ENCODE results near the gene RPL7L1.
A peak's percentile ranks its signal among the peaks of the same experiment; 100 is the strongest.

RPL7L1 gene

DNA sequence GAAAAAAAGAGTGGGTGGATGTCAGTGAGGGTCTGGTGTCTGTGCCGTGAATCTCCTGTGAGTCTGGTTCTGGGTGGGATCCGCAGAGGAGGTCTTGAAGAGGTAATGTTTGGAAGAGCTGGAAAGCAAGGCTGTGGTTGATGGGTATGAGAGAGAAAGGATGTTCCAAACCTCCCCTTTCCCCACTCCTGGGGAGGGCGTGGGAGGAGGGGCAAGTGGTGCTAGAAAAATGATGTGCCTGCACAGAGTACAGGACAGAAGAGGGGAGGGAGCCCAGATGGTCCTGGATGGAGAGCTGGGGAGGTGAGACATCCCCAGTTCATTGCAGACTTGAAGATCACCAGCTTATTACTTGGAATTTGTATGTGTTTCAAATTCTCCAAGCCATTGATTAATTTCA is 53.0 kb downstream of the RPL7L1 start:
- TF ChIP-seq, protein P1, sequence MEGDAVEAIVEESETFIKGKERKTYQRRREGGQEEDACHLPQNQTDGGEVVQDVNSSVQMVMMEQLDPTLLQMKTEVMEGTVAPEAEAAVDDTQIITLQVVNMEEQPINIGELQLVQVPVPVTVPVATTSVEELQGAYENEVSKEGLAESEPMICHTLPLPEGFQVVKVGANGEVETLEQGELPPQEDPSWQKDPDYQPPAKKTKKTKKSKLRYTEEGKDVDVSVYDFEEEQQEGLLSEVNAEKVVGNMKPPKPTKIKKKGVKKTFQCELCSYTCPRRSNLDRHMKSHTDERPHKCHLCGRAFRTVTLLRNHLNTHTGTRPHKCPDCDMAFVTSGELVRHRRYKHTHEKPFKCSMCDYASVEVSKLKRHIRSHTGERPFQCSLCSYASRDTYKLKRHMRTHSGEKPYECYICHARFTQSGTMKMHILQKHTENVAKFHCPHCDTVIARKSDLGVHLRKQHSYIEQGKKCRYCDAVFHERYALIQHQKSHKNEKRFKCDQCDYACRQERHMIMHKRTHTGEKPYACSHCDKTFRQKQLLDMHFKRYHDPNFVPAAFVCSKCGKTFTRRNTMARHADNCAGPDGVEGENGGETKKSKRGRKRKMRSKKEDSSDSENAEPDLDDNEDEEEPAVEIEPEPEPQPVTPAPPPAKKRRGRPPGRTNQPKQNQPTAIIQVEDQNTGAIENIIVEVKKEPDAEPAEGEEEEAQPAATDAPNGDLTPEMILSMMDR (IDR thresholded peaks at IDR 0.05; ENCODE audit: low read length, missing control alignments), result no peak
- no peak for DNase-seq (ENCODE audit: low read depth)
- H3K4me3 ChIP-seq (replicated peaks; ENCODE audit: low read depth, low read length), result no peak overlapping the region

DNA sequence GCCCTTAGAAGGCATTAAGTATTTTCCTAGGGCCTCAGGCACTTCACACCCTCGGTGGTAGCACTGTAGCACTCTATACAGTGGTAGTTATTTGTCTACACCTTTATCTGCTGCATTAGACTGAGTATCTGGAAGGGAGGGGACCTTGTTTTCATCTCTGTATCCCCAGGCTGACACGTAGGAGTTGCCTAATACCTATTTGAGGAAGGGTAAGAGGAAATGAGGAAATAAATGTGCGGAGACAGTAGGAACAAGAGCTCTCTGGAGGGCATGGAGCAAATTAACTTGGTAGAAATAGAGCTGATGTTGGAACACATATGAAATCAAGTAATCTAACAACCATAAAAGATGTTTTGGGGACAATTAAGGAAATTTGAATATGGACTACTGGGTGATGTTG is 53.8 kb downstream of the RPL7L1 start:
- peak; percentile 36 for DNase-seq (ENCODE audit: low read depth)
- TF ChIP-seq, protein P1 (IDR thresholded peaks at IDR 0.05; ENCODE audit: low read length, missing control alignments), result no peak
- H3K4me3 ChIP-seq (replicated peaks; ENCODE audit: low read depth, low read length), result no peak overlapping the region

DNA sequence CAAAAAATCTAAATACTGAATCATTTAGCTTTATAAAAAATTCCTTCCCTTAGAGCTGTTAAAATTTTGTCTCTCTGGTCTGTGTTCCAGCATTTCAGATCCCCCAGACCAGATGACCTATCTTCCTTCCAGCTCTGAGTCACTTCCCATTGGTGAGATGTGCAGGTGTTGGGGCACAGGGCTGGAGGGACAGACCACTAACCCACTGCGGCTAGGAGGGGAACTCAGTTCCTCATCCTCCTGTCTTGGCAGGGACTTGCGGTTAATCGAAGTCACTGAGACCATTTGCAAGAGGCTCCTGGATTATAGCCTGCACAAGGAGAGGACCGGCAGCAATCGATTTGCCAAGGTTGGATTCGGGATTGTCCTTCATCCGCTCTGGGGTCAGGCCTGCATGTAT is 55.9 kb downstream of the RPL7L1 start:
- DNase-seq (ENCODE audit: low read depth), result no peak
- H3K4me3 ChIP-seq (replicated peaks; ENCODE audit: low read depth, low read length), result no peak overlapping the region
- TF ChIP-seq, protein P1 (IDR thresholded peaks at IDR 0.05; ENCODE audit: low read length, missing control alignments), result no peak

DNA sequence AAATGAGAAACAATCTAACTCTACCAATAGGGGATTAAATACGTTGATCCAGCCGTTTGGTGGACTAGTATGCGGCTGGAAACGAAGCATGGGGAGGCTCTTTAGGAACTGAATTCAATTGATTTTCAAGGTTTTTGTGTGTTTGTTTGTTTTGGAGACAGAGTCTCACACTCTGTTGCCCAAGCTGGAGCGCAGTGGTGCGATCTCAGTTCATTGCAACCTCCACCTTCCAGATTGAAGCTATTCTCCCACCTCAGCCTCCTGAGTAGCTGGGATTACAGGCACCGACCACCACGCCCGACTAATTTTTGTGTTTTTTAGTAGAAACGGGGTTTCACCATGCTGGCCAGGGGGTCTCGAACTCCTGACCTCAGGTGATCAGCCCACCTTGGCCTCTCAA is 57.0 kb downstream of the RPL7L1 start:
- H3K4me3 ChIP-seq (replicated peaks; ENCODE audit: low read depth, low read length), result no peak overlapping the region
- DNase-seq (ENCODE audit: low read depth), result no peak
- TF ChIP-seq, protein P1 (IDR thresholded peaks at IDR 0.05; ENCODE audit: low read length, missing control alignments), result no peak

DNA sequence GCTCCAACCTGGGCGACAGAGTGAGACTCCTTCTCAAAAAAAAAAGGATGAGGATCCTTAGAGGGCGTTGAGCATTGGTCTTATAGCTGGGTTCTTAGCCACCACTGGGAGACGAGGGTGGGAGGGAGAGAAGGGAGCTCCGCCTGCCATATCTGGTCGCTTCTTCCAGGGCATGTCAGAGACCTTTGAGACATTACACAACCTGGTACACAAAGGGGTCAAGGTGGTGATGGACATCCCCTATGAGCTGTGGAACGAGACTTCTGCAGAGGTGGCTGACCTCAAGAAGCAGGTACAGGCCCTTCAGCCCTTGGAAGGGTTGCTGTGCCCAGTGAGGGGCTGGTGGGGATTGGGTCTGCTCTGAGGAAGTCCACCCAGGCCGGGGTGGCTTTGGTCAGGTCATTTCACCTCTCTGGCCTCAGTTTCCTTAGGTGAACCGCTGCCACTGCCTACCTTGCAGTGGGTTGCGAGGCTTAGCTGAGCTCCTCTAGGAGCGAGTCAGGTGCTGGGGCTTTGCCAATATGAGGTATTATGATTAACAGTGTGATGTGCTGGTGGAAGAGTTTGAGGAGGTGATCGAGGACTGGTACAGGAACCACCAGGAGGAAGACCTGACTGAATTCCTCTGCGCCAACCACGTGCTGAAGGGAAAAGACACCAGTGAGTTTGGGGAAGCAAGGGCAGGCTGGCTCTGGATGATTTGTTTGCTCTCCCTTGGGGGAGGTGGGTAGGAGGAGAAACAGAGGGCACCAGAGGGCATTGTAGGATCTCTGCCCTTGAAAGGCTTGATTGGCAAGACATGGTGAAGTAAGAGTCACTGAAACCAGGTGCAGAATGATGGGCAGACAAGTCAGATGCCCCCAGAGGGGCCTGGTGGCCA is 58.4 kb downstream of the RPL7L1 start:
- TF ChIP-seq, protein P1 (IDR thresholded peaks at IDR 0.05; ENCODE audit: low read length, missing control alignments), result no peak
- H3K4me3 ChIP-seq (replicated peaks; ENCODE audit: low read depth, low read length), result no peak overlapping the region
- no peak for DNase-seq (ENCODE audit: low read depth)

DNA sequence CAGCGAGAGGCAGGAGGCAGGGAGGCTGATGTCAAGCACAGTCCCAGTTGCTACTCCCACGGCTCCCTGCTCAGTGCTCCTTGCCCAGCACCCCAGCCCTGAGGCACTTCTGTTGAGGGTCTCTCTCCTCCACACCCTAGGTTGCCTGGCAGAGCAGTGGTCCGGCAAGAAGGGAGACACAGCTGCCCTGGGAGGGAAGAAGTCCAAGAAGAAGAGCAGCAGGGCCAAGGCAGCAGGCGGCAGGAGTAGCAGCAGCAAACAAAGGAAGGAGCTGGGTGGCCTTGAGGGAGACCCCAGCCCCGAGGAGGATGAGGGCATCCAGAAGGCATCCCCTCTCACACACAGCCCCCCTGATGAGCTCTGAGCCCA is 59.0 kb downstream of the RPL7L1 start:
- no peak for DNase-seq (ENCODE audit: low read depth)
- TF ChIP-seq, protein P1 (IDR thresholded peaks at IDR 0.05; ENCODE audit: low read length, missing control alignments), result no peak
- no peak overlapping the region for H3K4me3 ChIP-seq (replicated peaks; ENCODE audit: low read depth, low read length)

All from fibroblast of pulmonary artery (primary cell).